Mucosa of descending colon (tissue), 3 donors: ENCODE data around the gene FOXP1. TPM values are rescaled to one million over a fixed set of nuclear protein-coding genes. Genes with fewer than 3 reads are reported as not detected.

Experiments used
- ATAC-seq: fragments of 200-7000 bp; cut with Tn5 transposase; one replicate; pipeline ENCODE4 v1.9.1; 2020; ENCODE audit warnings: mild to moderate bottlenecking, moderate library complexity
- DNase-seq, 3 donors: peaks; one replicate each; pipeline ENCODE4 v3.0.0-alpha.2; 2020
- H3K36me3 ChIP-seq: fragments of 200-600 bp; one replicate; pipeline ENCODE4 v1.8.0; 2021; ENCODE audit warnings: low read depth, mild to moderate bottlenecking
- H3K4me1 ChIP-seq: fragments of 200-600 bp; one replicate; pipeline ENCODE4 v1.8.0; 2021; ENCODE audit warnings: low read depth, mild to moderate bottlenecking
- H3K4me3 ChIP-seq: fragments of 200-600 bp; one replicate; pipeline ENCODE4 v1.8.0; 2021; ENCODE audit warnings: mild to moderate bottlenecking
- H3K9me3 ChIP-seq: fragments of 200-600 bp; one replicate; pipeline ENCODE4 v1.8.0; 2021; ENCODE audit warnings: mild to moderate bottlenecking
- CTCF ChIP-seq: fragments of 200-600 bp; IDR thresholded peaks from one replicate; pipeline ENCODE4 v1.8.0; 2022; ENCODE audit warnings: antibody characterized with exemption, mild to moderate bottlenecking
- intact Hi-C, 2 donors: fragments of 100-400 bp; cut with DNase I in 1 of 2; cut with micrococcal nuclease in 1 of 2; formaldehyde crosslinking; loops; one replicate each; pipeline versions ENCODE4 v1.11.0 to v1.11.1; 2022; cut with DNase I, micrococcal nuclease
- total RNA-seq, 3 donors: library from RNA; stranded (reverse); fragmentation: NEBNext Ultra II Directional in 2 of 3; extraction: Animal tissue kit (Norgen Biotek cat#: 25700) in 2 of 3; gene quantifications; one replicate each; pipeline versions ENCODE4 v1.2.1 to v1.2.4, GENCODE V29; 2021 to 2023
- donor health status: DM: no; HTN: no; CAD: no; lungs with moderate emphysema.
- donor health status: DM: no; HTN: no; CAD: no.
- donor health status: DM: no; HTN: yes; CAD: no.

Gene FOXP1
- total RNA-seq, 3 donors from 2014 or later, result 133 to 217 (median 214) TPM

DNA sequence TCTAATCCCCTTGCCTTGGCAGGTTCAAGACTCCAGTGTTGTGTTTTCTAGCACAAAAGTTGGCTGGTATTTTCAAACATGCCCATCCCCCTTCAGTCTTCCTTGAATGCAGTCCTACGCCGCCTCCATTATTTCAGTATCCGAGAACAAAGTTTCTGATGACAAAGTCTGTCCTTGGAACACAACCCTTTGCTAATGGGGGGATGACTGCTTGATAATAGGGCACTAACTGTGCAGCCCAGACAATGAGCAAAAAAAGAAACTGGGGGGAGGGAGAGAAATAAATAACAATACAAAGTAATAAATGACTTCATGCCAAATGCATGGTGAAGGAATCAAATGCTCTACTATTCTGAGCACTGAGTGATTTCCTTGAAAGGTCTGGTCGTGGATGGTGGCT, 310.1 kb downstream of the FOXP1 start:
- Histone ChIP-seq H3K36me3 (no peaks in the 10 kb centered on the region), H3K4me3 (no peak overlapping the region), H3K9me3 (no peaks in the 10 kb centered on the region), H3K4me1 (no peaks in the 10 kb centered on the region)
- ATAC-seq (no peak), DNase-seq (no peak)
- intact Hi-C loops, result no loop called here
- no peak for TF ChIP-seq CTCF

DNA sequence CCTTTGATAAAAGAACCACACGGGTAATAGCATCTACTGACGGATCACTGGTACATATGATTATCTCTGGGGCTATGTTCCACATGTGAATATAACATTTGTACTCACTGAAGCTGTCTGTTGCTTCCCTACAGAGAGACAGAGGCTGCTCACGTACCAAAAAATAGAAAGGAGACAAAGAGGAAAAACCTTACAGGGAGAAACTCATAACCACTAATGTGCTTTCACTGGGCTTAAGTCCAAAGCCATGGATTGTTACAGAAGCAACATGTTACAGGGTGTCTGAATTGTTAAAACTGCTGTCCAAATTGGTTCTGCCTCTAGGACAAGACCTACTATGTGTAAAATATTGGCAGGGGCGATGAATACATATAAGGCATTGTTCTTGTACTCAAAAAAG, 311.9 kb downstream of the FOXP1 start:
- no peak for TF ChIP-seq CTCF
- intact Hi-C loops, result no loop called here
- no peaks in the 10 kb centered on the region for H3K4me1 ChIP-seq

DNA sequence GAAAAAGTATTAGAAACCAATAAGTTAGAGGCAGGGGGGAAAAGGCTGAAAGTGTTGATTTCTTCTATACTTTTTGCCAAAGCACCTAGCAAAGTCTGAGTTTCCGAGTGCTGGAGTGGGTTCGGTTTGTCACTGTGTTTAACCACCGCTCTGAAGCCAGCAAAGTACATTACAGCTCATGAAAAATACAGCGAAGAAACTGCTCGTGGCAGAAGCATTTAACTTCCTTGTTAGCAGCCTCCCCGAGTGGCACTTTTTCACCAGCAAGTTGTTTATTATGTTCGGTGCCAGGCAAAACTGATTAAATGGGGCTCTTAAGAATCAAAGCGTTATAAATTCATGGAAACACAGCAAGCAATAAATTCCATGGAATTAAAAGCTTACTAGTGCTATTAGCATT, 313.6 kb downstream of the FOXP1 start:
- ATAC-seq (no peak), DNase-seq (no peak)
- no peak for TF ChIP-seq CTCF
- Histone ChIP-seq H3K4me3 (no peak overlapping the region), H3K9me3 (no peaks in the 10 kb centered on the region), H3K4me1 (no peaks in the 10 kb centered on the region), H3K36me3 (no peaks in the 10 kb centered on the region)
- intact Hi-C loops, result no loop called here

More for the DNA sequence above, 311.9 kb downstream of the FOXP1 start:
- ATAC-seq (no peak), DNase-seq (no peak)
- no peaks in the 10 kb centered on the region for H3K9me3 ChIP-seq
- H3K4me3 ChIP-seq, result no peak overlapping the region
- no peaks in the 10 kb centered on the region for H3K36me3 ChIP-seq

GRCh38 chr3:71268462-71268999, 315.0 kb downstream of the FOXP1 start:
- Histone ChIP-seq H3K9me3 (no peaks in the 10 kb centered on the region), H3K36me3 (no peaks in the 10 kb centered on the region), H3K4me3 (no peak overlapping the region), H3K4me1 (no peaks in the 10 kb centered on the region)
- DNase-seq, result no peak
- no peak for TF ChIP-seq CTCF
- no peak for ATAC-seq
- intact Hi-C loops, result no loop called here

- peak; percentile 36 for ATAC-seq
- Histone ChIP-seq H3K4me3 (no peak overlapping the region), H3K4me1 (no peaks in the 10 kb centered on the region)
Observed at GRCh38 chr3:71266875-71267274, 316.7 kb downstream of the FOXP1 start.

More at GRCh38 chr3:71266875-71267274, 316.7 kb downstream of the FOXP1 start:
- Histone ChIP-seq H3K36me3 (no peaks in the 10 kb centered on the region), H3K9me3 (no peaks in the 10 kb centered on the region)
- intact Hi-C loops, result no loop called here
- DNase-seq, result no peak
- no peak for TF ChIP-seq CTCF
